HG03575 (cell line): Measurements from ENCODE around the gene SERPINB1.
"Not testable (repeated sequence)": the region's sequence is repeated elsewhere in the genome, so short reads cannot be mapped to it uniquely, and the experiment has no call there.

ENCODE experiments used
- ATAC-seq: cut with Tn5 transposase; IDR thresholded peaks from one replicate; pipeline ENCODE4 v1.9.1; 2021; ENCODE audit not compliant: unreplicated experiment, insufficient number of reproducible peaks, low FRiP score; ENCODE audit errors: extremely low read depth

The SERPINB1 gene

GRCh38 chr6:2841264-2842138, at the start of gene SERPINB1:
Gene SERPINB1, minus strand, starts transcription at chr6:2841863. Its CDS starts 1,277 bp downstream, at chr6:2840586.
- ATAC-seq, result no peak

GRCh38 chr6:2890976-2891767, 49.5 kb upstream of the SERPINB1 start:
- ATAC-seq, result no peak

- no peak for ATAC-seq
These were observed 44.5 kb upstream of the SERPINB1 start for GRCh38 chr6:2885967-2886735.

- no peak for ATAC-seq
These were observed 43.1 kb upstream of the SERPINB1 start for GRCh38 chr6:2884804-2885203.

- no peak for ATAC-seq
These were observed 42.0 kb upstream of the SERPINB1 start for GRCh38 chr6:2883673-2884072.

GRCh38 chr6:2881423-2881822, 39.8 kb upstream of the SERPINB1 start:
- peak; percentile 59 for ATAC-seq

GRCh38 chr6:2880156-2880555, 38.5 kb upstream of the SERPINB1 start:
- ATAC-seq, result not testable (repeated sequence)

GRCh38 chr6:2877960-2878359, 36.3 kb upstream of the SERPINB1 start:
- no peak for ATAC-seq

GRCh38 chr6:2877057-2877882, 35.6 kb upstream of the SERPINB1 start:
- ATAC-seq, result no peak

- no peak for ATAC-seq
These were observed 34.8 kb upstream of the SERPINB1 start for GRCh38 chr6:2876210-2877056.

GRCh38 chr6:2875359-2876191, 33.9 kb upstream of the SERPINB1 start:
- no peak for ATAC-seq

GRCh38 chr6:2873643-2874042, 32.0 kb upstream of the SERPINB1 start:
- ATAC-seq, result no peak

- no peak for ATAC-seq
These were observed 31.0 kb upstream of the SERPINB1 start for GRCh38 chr6:2872423-2873358.

- ATAC-seq, result no peak
These were observed 30.3 kb upstream of the SERPINB1 start for GRCh38 chr6:2871953-2872352.

GRCh38 chr6:2871102-2871501, 29.4 kb upstream of the SERPINB1 start:
- ATAC-seq, result no peak

- ATAC-seq, result no peak
These were observed 28.5 kb upstream of the SERPINB1 start for GRCh38 chr6:2870046-2870636.
